Midbrain (tissue), 1 donor: ENCODE results near the gene METTL22.
"Not testable (repeated sequence)": the region's sequence is repeated elsewhere in the genome, so short reads cannot be mapped to it uniquely, and the experiment has no call there.

Source experiments
- DNase-seq: peaks from one replicate; lab custom pipeline; 2025; lab: John Stamatoyannopoulos, UW

Gene METTL22

GRCh38 chr16:8632675-8633182 lies 11.2 kb downstream of the METTL22 start:
- no peak for DNase-seq

GRCh38 chr16:8634991-8635736 lies 13.7 kb downstream of the METTL22 start:
- DNase-seq: no peak

GRCh38 chr16:8639694-8640093 lies 18.2 kb downstream of the METTL22 start:
- DNase-seq: no peak

- DNase-seq: peak; percentile 32
Observed at GRCh38 chr16:8641671-8642070, 20.2 kb downstream of the METTL22 start.

- no peak for DNase-seq
Observed at GRCh38 chr16:8642146-8642545, 20.6 kb downstream of the METTL22 start.

- DNase-seq: no peak
Observed at GRCh38 chr16:8644211-8645140, 23.0 kb downstream of the METTL22 start.

- DNase-seq: no peak
Observed at GRCh38 chr16:8645141-8645521, 23.6 kb downstream of the METTL22 start.

GRCh38 chr16:8645831-8646230 lies 24.3 kb downstream of the METTL22 start:
- no peak for DNase-seq

GRCh38 chr16:8646326-8647053 lies 25.0 kb downstream of the METTL22 start:
- DNase-seq: no peak

GRCh38 chr16:8647721-8648318 lies 26.3 kb downstream of the METTL22 start:
- no peak for DNase-seq

- DNase-seq: no peak
Observed at GRCh38 chr16:8648877-8649276, 27.4 kb downstream of the METTL22 start.

GRCh38 chr16:8649829-8650554 lies 28.5 kb downstream of the METTL22 start:
- no peak for DNase-seq

GRCh38 chr16:8651958-8652357 lies 30.5 kb downstream of the METTL22 start:
- not testable (repeated sequence) for DNase-seq

- no peak for DNase-seq
Observed at GRCh38 chr16:8655184-8655717, 33.8 kb downstream of the METTL22 start.

GRCh38 chr16:8656376-8656775 lies 34.9 kb downstream of the METTL22 start:
- no peak for DNase-seq

GRCh38 chr16:8660841-8661301 lies 39.4 kb downstream of the METTL22 start:
- DNase-seq: peak; percentile 59

- DNase-seq: no peak
Observed at GRCh38 chr16:8661703-8662102, 40.2 kb downstream of the METTL22 start.

GRCh38 chr16:8663192-8664089 lies 41.9 kb downstream of the METTL22 start:
- DNase-seq: no peak

- DNase-seq: no peak
Observed at GRCh38 chr16:8665529-8665928, 44.0 kb downstream of the METTL22 start.

GRCh38 chr16:8667492-8667891 lies 46.0 kb downstream of the METTL22 start:
- no peak for DNase-seq
